AG08396 (cell line): ENCODE results near the gene CWC15.
"Not testable (repeated sequence)": the region's sequence is repeated elsewhere in the genome, so short reads cannot be mapped to it uniquely, and the experiment has no call there.

ENCODE experiments used
- DNase-seq: peaks from one replicate; pipeline ENCODE4 v3.0.0; 2012; ENCODE audit warnings: low spot score, mixed read lengths

The CWC15 gene

GRCh38 chr11:94973099-94973968 lies at the start of gene CWC15, which contains the start of gene KDM4D:
CWC15 (minus strand) TSS chr11:94973556; CDS start chr11:94972185, 1,371 bp downstream.
KDM4D (plus strand) TSS chr11:94973709; CDS start chr11:94997373, 23,664 bp downstream.
- DNase-seq: peak; percentile 96

DNA sequence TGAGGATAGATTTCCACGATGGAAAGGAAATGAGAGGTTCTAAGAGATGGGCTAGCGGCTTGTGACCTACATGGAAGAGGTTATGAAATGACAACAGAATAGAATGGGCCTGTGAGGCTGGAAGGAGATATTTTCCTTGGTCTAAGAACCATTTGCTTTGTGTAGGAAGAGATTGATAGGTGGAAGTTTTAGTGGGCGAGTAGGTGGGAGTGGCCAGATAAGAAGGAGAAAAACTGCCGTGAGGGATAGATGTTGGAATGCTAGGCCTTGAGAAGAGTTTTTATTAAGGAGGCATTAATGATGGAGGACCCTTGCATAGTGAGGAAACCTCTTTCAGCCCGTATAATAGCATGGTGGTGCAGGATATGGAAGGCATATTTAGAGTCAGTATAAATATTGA lies 48.1 kb upstream of the CWC15 start:
- DNase-seq: not testable (repeated sequence)

- DNase-seq: no peak
These were observed 42.8 kb upstream of the CWC15 start for GRCh38 chr11:95016139-95016538.

GRCh38 chr11:95014184-95014821 lies 40.9 kb upstream of the CWC15 start:
- DNase-seq: no peak

DNA sequence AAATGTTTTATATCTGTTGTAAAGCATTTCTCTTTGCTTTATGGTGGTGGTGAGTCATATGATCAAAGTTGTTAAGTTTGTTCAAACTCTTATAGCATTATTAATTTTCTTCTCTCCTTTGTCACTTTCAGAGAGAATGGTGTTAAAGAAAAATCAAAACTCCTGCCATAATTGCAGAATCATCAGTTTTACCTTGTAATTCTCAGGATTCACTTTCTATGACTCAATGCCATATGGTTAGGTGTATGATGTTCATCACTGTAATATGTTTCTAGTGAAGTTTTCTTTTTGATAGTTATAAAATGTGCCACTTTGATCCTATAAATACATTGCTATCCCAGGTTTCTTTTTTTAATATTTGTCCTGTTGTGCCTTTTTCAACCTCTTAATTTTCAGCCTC lies 38.0 kb upstream of the CWC15 start:
- no peak for DNase-seq

- DNase-seq: no peak
These were observed 32.3 kb upstream of the CWC15 start for GRCh38 chr11:95005642-95006041.

DNA sequence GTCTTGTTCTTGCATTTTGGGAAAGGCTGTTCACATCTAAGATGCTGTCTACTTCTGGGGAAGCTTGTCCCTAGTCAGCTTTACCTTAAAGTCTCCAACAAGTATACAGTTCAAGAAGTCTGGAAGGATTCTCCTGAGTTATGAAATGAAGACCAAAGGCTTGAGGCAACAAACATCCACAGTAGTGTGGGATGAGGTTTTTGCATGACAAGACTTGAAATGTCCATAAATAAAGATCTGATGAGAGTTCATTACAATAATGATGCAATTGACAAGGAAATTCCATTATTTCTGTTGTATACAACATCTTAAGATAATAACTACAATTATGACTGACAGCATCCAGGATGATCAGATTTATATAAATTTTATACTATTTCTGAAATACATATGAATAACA lies 30.4 kb upstream of the CWC15 start:
- no peak for DNase-seq

DNA sequence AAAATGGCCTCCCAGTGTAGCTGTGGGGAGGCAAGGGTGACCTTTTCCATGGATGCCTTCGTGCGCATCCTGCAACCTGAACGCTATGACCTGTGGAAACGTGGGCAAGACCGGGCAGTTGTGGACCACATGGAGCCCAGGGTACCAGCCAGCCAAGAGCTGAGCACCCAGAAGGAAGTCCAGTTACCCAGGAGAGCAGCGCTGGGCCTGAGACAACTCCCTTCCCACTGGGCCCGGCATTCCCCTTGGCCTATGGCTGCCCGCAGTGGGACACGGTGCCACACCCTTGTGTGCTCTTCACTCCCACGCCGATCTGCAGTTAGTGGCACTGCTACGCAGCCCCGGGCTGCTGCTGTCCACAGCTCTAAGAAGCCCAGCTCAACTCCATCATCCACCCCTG lies 24.9 kb upstream of the CWC15 start:
- DNase-seq: no peak

DNA sequence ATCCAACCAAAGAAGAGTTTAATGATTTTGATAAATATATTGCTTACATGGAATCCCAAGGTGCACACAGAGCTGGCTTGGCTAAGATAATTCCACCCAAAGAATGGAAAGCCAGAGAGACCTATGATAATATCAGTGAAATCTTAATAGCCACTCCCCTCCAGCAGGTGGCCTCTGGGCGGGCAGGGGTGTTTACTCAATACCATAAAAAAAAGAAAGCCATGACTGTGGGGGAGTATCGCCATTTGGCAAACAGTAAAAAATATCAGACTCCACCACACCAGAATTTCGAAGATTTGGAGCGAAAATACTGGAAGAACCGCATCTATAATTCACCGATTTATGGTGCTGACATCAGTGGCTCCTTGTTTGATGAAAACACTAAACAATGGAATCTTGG lies 24.1 kb upstream of the CWC15 start:
- no peak for DNase-seq

DNA sequence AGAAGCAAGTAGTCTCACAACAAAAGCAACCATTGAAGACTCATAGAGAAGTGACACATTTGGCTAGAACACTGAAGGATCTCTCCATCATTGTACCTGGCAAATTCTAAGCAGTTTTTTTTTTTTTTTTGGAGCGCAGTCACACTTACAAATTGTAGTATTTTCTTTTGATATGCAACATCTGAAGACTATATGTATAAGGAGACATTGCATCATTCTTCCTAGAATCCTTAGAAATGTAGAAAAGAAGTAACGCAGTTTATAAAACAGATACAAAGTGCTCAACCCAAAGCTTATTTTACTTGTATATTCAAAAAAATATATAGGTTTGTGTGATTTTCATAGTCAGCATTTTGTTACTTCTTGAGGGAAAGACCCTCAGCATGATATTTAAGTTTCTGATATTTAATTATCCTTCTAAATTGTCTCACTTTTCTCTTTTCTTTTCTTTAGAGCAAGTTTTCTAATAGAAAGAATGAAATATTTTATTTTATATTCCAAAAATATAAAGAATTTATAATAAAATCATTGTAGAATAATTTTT lies 20.1 kb upstream of the CWC15 start:
- no peak for DNase-seq

- no peak for DNase-seq
These were observed 15.4 kb upstream of the CWC15 start for GRCh38 chr11:94988748-94989147.

DNA sequence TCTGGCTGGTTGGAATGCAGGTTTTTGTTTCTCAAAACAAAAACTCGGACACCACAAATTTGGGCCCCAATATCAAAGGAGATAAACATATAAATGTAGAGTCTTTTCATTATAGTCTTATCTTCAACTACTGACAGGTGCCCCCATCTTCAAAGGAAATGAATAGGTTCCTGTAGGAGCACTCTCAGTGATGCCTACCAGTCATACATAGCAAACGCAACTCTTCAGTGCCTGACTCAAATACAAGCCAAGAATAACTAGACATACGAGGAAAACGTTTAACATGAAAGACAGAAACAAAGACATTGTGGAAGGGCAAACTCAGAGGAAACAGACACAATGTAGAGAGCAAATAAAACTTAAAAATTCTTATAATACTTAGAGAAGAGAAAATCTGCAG lies 14.0 kb upstream of the CWC15 start:
- DNase-seq: no peak

DNA sequence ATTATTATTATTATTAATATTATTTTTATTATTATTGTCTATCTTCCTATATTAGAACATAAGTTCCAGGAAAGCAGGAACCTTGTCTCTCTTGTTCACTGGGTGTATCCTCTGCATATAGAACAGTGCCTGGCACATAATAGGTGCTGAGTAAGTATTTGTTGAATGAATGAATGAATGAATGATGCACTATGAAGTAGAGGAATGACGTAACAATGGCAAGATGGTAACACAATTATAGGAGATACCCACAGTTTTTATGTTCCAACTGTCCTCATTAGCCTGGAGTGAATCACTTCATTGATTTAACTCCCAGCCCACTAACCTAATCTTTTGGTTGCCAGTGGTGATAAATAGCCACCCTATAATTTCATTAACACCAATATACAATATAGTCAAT lies 2.2 kb upstream of the CWC15 start:
- no peak for DNase-seq

DNA sequence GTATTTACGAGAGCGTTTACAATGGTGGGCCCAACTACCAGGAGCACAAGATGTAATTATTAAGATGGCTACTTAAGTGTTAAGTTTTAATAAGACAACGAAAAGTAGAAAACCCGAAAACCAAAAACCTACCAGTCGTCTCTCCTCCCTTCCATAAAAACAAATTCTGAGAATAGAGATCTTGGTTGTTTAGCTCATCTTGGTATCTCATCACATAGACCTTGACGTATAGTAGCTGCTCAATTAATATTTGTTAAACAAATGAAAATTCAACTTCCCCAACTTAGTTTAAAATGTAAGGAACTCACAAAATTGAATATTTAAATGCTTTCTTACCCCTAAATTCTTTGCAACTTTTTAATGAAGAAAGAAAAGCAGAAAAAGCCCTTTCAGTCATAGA lies 822 bp upstream of the CWC15 start:
- DNase-seq: no peak

DNA sequence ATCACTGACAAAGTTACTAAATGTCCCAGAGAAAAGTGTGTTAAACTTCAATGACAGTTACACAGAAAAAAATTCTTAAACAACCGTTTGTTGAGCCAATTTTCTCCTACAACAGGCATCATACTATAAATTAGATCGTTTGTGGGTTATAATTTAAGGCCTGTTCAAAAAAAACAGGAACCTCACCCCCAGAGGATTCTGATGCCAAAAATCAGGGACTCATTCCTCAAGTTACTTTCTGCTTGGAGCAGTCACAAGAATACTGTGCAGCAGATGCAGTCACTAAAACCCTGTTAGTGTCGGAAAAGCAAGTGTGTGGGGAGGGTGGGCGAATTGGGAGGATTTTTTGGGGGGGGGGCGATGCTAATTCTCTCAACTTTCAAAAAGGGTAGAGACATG lies 657 bp downstream of the CWC15 start:
- no peak for DNase-seq

GRCh38 chr11:94968334-94968958 lies 4.9 kb downstream of the CWC15 start:
- peak; percentile 44 for DNase-seq

DNA sequence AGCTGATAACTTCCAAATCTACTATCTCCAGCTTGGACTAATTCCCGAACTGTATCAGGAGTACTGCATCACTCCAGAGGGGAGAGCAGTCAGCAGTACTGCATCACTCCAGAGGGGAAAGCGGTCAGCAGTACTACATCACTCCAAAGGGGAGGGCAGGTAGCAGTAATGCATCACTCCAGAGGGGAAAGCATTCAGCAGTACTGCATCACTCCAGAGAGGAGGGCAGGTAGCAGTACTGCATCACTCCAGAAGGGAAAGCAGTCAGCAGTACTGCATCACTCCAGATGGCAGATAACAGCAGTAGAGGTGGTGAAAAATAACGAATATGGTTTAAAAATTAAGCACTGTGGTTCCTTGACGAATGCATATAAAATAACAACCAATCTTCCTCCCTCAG lies 8.4 kb downstream of the CWC15 start:
- no peak for DNase-seq

DNA sequence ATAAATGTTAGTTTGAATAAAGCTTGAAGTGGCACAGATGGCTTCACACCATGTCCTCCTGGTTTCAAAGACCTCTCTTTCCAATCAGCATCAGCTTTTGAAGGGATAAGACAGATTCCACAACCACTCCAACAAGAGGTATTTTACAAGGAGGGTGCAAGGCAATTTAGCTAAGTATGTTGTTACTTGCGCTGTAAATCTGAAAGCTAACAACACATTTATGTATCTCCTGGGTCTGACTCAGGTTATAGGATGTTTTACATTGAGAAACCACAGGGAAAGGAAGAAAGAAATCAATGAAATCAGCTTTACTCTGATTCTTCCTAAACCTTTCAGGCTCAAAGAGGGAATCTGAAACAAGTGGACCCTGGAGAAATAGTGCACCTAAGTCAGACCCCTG lies 12.1 kb downstream of the CWC15 start:
- no peak for DNase-seq

- no peak for DNase-seq
These were observed 12.9 kb downstream of the CWC15 start for GRCh38 chr11:94960488-94960887.

DNA sequence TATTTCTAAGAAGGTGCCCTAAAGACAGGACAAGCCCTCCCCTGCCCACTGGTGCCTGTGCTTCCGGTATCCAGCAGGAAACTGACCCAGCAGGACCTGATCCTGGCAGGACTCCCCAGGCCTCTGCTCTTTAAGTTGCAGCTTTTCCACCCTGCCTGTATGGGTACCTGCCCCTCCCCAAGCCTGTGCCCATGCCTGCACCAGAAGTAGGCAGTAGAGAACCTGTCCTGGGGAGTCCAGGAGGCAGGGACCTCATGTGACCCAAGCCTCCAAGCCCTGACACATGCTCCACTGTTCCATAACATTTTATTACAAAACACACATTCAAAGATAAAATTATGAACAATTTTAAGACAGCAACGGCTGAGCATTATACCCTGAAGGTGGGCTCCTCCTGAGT lies 14.2 kb downstream of the CWC15 start:
- DNase-seq: no peak

GRCh38 chr11:94958121-94958696 lies 15.1 kb downstream of the CWC15 start:
- DNase-seq: peak; percentile 31

GRCh38 chr11:94956963-94957362 lies 16.4 kb downstream of the CWC15 start:
- no peak for DNase-seq
